Gastrocnemius medialis (tissue), 4 donors: ENCODE measurements around the gene CCDC30.

Source experiments
- POLR2A ChIP-seq, 2 donors: fragments of 450-650 bp; IDR thresholded peaks; one replicate each; pipeline ENCODE4 v1.6.1; 2017; ENCODE audit warnings: antibody characterized with exemption in 2 of 2, mild to moderate bottlenecking in 2 of 2, moderate library complexity in 2 of 2
- TF ChIP-seq, protein P1 (sequence below), 5 experiments: fragments of 450-650 bp in 3 of 5; fragments of 200-600 bp in 2 of 5; sonication (generic) in 2 of 5; IDR thresholded peaks in 4 of 5; conservative IDR thresholded peaks in 1 of 5; 1 replicate in 4 of 5; 2 replicates in 1 of 5; pipeline ENCODE4 v1.5.1; 2016 to 2019; ENCODE audit warnings: antibody characterized with exemption in 5 of 5, mild to moderate bottlenecking in 3 of 5, moderate library complexity in 3 of 5

DNA sequence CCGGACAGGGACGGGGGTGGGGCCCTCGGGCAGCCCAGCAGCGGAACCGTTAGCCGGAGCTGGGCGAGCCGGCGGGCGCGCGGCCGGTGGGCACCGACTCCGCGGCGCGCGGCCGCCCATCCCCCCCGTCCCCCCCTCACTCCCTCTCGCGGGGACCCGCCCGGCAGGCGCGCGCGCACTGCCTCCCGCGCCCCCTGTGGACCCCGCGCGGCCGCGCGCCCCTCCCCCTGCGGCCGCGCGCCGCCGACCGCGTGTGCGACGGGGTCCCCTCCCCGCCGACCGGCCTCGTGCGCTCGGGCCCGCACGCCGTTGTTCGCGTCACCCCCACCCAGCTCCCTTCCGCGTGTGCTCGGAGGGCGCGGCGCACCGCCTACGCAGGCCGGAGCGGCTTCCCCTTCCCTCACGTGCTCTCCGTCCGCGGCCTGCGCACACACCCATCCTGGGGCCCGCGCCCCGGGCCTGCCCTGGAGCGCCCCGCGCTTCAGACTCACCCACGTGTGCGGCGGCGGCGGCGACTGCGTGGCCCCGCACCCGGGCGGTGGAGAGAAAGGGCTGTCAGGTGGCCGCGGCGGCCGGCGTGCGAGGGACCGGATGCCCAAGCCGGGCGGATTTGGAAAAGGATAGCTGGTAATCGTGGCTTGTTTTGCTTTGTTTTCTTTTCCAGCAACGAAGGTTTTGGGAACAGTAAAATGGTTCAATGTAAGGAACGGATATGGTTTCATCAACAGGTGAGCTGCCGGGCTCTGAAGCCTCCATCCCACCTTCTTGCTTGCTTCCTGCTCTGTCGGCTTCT lies 219.8 kb downstream of the CCDC30 start:
- TF ChIP-seq, protein P1, sequence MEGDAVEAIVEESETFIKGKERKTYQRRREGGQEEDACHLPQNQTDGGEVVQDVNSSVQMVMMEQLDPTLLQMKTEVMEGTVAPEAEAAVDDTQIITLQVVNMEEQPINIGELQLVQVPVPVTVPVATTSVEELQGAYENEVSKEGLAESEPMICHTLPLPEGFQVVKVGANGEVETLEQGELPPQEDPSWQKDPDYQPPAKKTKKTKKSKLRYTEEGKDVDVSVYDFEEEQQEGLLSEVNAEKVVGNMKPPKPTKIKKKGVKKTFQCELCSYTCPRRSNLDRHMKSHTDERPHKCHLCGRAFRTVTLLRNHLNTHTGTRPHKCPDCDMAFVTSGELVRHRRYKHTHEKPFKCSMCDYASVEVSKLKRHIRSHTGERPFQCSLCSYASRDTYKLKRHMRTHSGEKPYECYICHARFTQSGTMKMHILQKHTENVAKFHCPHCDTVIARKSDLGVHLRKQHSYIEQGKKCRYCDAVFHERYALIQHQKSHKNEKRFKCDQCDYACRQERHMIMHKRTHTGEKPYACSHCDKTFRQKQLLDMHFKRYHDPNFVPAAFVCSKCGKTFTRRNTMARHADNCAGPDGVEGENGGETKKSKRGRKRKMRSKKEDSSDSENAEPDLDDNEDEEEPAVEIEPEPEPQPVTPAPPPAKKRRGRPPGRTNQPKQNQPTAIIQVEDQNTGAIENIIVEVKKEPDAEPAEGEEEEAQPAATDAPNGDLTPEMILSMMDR (IDR thresholded peaks at IDR 0.05 in 4 of 5, conservative IDR thresholded peaks at IDR 0.05 in 1 of 5): no peak
- TF ChIP-seq POLR2A (IDR thresholded peaks at IDR 0.05): peak; percentile 52 to 59
